ENCODE data around the gene UBC.
A peak's percentile ranks its signal among the peaks of the same experiment; 100 is the strongest.
"Not testable (repeated sequence)": the region's sequence is repeated elsewhere in the genome, so short reads cannot be mapped to it uniquely, and the experiment has no call there.

The UBC gene

DNA sequence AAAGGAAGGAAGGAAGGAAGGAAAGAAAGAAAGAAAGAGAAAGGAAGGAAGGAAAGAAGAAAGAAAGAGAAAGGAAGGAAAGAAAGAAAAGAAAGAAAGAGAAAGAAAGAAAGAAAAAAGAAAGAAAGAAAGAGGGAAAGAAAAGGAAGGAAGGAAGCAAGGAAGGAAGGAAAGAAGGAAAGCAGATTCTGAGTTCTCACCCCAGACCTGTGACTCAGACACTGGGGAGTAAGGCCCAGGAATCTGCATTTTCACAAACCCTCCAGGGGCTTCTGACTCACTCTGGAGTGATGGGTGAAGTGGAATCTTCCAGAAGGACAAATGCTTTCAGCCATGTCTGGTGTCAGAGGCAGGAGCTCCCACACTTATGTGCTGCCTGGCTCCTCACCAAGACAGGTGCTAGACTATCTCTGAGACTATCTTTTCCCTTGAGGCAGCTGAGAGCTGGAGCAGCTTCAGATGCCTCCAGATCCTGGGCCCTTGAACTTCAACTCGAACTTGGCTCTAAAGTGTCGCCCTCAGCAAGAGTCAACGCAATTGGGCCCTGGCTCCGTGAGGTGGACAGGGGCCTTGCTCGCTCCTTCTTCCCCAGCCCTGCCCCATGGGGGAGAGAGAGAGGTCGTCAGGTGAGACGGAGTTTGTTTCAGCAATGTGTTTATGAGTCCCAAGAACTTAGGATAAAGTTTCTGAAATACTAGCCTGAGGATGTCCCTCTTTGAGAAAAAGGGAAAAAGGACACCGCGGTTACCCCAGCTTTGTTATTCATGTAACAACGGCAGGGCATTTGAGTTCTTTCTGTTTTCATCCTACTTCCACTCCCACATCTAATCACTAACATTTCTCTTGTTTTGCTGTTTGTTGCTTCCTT, 31.0 kb downstream of the UBC start:
- H3F3A ChIP-seq (ENCODE audit: control insufficient read depth, insufficient read depth) = peaks cover 25% of the 10 kb centered on the region
- H3K36me3 ChIP-seq (ENCODE audit: control insufficient read depth, low read length) = no peaks in the 10 kb centered on the region
- peak overlapping the region; percentile 91 for H3K27ac ChIP-seq (ENCODE audit: low read depth, low read length)
- H3K4me3 ChIP-seq (ENCODE audit: low read length) = peak overlapping the region; percentile 63; the same call in 1 of the 2 replicates
- peak overlapping the region; percentile 83 for H3K4me2 ChIP-seq (ENCODE audit: low read length)
- H3K79me2 ChIP-seq (ENCODE audit: control insufficient read depth, low read length) = no peaks in the 10 kb centered on the region
- peaks cover 80% of the 10 kb centered on the region for H3K4me1 ChIP-seq (ENCODE audit: control insufficient read depth, low read length)
- no peaks in the 10 kb centered on the region for H3K9me2 ChIP-seq (replicated peaks; ENCODE audit: control insufficient read depth, low read length)
- no peaks in the 10 kb centered on the region for H4K20me1 ChIP-seq (ENCODE audit: control insufficient read depth, insufficient read depth, low read depth, low read length)
- H3K27me3 ChIP-seq (ENCODE audit: control insufficient read depth, low read length) = no peaks in the 10 kb centered on the region
- no peaks in the 10 kb centered on the region for H3K9me3 ChIP-seq (ENCODE audit: control insufficient read depth, insufficient read depth, low read length)
- TF ChIP-seq EZH2phosphoT487 (IDR thresholded peaks at IDR 0.05; ENCODE audit: borderline replicate concordance, low read length) (no peak), CTCF (IDR thresholded peaks at IDR 0.05; ENCODE audit: low read depth, low read length, poor library complexity, severe bottlenecking) (peak; percentile 5)

- TF ChIP-seq CTCF (IDR thresholded peaks at IDR 0.05; ENCODE audit: low read depth, low read length, poor library complexity, severe bottlenecking) (no peak), EZH2phosphoT487 (IDR thresholded peaks at IDR 0.05; ENCODE audit: borderline replicate concordance, low read length) (no peak)
- Histone ChIP-seq H3K9me3 (ENCODE audit: control insufficient read depth, insufficient read depth, low read length) (no peaks in the 10 kb centered on the region), H3K4me1 (ENCODE audit: control insufficient read depth, low read length) (peaks cover 62% of the 10 kb centered on the region), H3K4me2 (ENCODE audit: low read length) (peak overlapping the region; percentile 44), H3K79me2 (ENCODE audit: control insufficient read depth, low read length) (no peaks in the 10 kb centered on the region), H3K9me2 (replicated peaks; ENCODE audit: control insufficient read depth, low read length) (no peaks in the 10 kb centered on the region), H3K36me3 (ENCODE audit: control insufficient read depth, low read length) (no peaks in the 10 kb centered on the region), H3K27me3 (ENCODE audit: control insufficient read depth, low read length) (no peaks in the 10 kb centered on the region; the same call in 1 of the 2 replicates), H4K20me1 (ENCODE audit: control insufficient read depth, insufficient read depth, low read depth, low read length) (no peaks in the 10 kb centered on the region), H3F3A (ENCODE audit: control insufficient read depth, insufficient read depth) (peaks cover 23% of the 10 kb centered on the region), H3K4me3 (ENCODE audit: low read length) (peak overlapping the region; percentile 21; the same call in 1 of the 2 replicates), H3K27ac (ENCODE audit: low read depth, low read length) (no peak overlapping the region)
Measured at GRCh38 chr12:124881123-124881522, 33.3 kb downstream of the UBC start.

DNA sequence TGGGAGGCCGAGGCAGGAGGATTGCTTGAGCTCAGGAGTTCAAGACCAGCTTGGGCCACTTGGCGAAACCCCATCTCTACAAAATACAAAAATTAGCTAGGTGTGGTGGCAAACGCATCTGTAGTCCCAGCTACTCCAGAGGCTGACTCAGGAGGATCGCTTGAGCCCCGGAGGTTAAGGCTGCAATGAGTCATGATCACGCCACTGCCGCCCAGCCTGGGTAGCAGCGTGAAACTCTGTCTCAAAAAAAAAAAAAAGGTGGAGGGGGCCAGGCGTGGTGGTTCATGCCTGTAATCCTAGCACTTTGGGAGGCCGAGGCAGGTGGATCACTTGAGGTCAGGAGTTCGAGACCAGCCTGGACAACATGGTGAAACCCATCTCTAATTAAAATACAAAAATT, 34.1 kb downstream of the UBC start:
- H3K27me3 ChIP-seq (ENCODE audit: control insufficient read depth, low read length); H3K4me3 ChIP-seq (ENCODE audit: low read length); H3K36me3 ChIP-seq (ENCODE audit: control insufficient read depth, low read length); H3K79me2 ChIP-seq (ENCODE audit: control insufficient read depth, low read length); H4K20me1 ChIP-seq (ENCODE audit: control insufficient read depth, insufficient read depth, low read depth, low read length); H3K9me3 ChIP-seq (ENCODE audit: control insufficient read depth, insufficient read depth, low read length); H3K9me2 ChIP-seq (replicated peaks; ENCODE audit: control insufficient read depth, low read length); H3K4me2 ChIP-seq (ENCODE audit: low read length); H3K27ac ChIP-seq (ENCODE audit: low read depth, low read length): not testable (repeated sequence)
- peaks cover 55% of the 10 kb centered on the region for H3K4me1 ChIP-seq (ENCODE audit: control insufficient read depth, low read length)
- peaks cover 15% of the 10 kb centered on the region for H3F3A ChIP-seq (ENCODE audit: control insufficient read depth, insufficient read depth)

- Histone ChIP-seq H3K4me2 (ENCODE audit: low read length) (no peak overlapping the region), H3K9me3 (ENCODE audit: control insufficient read depth, insufficient read depth, low read length) (no peaks in the 10 kb centered on the region), H3K4me3 (ENCODE audit: low read length) (no peak overlapping the region), H3K4me1 (ENCODE audit: control insufficient read depth, low read length) (peaks cover 45% of the 10 kb centered on the region), H3K27ac (ENCODE audit: low read depth, low read length) (no peak overlapping the region), H3K79me2 (ENCODE audit: control insufficient read depth, low read length) (no peaks in the 10 kb centered on the region), H3F3A (ENCODE audit: control insufficient read depth, insufficient read depth) (peaks cover 6% of the 10 kb centered on the region; the same call in 1 of the 2 replicates), H4K20me1 (ENCODE audit: control insufficient read depth, insufficient read depth, low read depth, low read length) (no peaks in the 10 kb centered on the region), H3K36me3 (ENCODE audit: control insufficient read depth, low read length) (no peaks in the 10 kb centered on the region), H3K27me3 (ENCODE audit: control insufficient read depth, low read length) (no peaks in the 10 kb centered on the region; the same call in 1 of the 2 replicates), H3K9me2 (replicated peaks; ENCODE audit: control insufficient read depth, low read length) (no peaks in the 10 kb centered on the region)
- TF ChIP-seq CTCF (IDR thresholded peaks at IDR 0.05; ENCODE audit: low read depth, low read length, poor library complexity, severe bottlenecking) (no peak), EZH2phosphoT487 (IDR thresholded peaks at IDR 0.05; ENCODE audit: borderline replicate concordance, low read length) (no peak)
Measured at GRCh38 chr12:124878795-124879516, 35.5 kb downstream of the UBC start.
